CD4-positive, alpha-beta T cell treated with Interleukin-21 for 1 hour (primary cell): ENCODE data around the gene DPH7.
"Not testable (repeated sequence)": the region's sequence is repeated elsewhere in the genome, so short reads cannot be mapped to it uniquely, and the experiment has no call there.

Experiments
- DNase-seq: peaks from one replicate; pipeline ENCODE4 v3.0.0-alpha.2; 2020

Gene DPH7

GRCh38 chr9:137580209-137580953 lies 1.7 kb upstream of the DPH7 start:
- DNase-seq = no peak

- no peak for DNase-seq
Observed at GRCh38 chr9:137579259-137579604, 507 bp upstream of the DPH7 start.

- DNase-seq = no peak
Observed at GRCh38 chr9:137575716-137576411, 2.9 kb downstream of the DPH7 start.

- peak; percentile 34 for DNase-seq
Observed at GRCh38 chr9:137575364-137575715, 3.4 kb downstream of the DPH7 start.

DNA sequence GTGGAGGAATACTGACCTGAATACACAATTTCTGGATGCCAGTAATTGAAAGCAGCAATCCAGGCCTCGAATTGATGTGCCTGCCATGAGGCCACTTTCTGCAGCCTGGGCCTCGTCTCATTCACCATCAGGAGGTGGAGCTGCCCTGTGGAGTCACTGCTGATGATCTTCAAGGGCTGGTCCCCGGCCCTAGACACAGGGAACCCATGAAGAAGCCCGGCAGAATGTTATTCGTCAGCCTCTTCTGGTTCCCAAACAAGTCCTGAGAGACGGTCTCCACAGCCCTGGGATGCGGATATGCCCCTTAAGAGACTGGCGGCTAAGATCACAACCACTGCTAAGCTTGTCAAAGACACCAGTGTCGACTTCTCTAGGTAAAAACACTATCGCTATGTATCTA lies 4.5 kb downstream of the DPH7 start:
- no peak for DNase-seq

- no peak for DNase-seq
Observed at GRCh38 chr9:137570566-137570965, 8.2 kb downstream of the DPH7 start.

GRCh38 chr9:137569609-137570203 lies 9.0 kb downstream of the DPH7 start:
- no peak for DNase-seq

GRCh38 chr9:137568445-137568844 lies 10.3 kb downstream of the DPH7 start:
- not testable (repeated sequence) for DNase-seq

GRCh38 chr9:137564817-137565411 lies 13.8 kb downstream of the DPH7 start:
- no peak for DNase-seq

GRCh38 chr9:137564134-137564533 lies 14.6 kb downstream of the DPH7 start:
- no peak for DNase-seq

DNA sequence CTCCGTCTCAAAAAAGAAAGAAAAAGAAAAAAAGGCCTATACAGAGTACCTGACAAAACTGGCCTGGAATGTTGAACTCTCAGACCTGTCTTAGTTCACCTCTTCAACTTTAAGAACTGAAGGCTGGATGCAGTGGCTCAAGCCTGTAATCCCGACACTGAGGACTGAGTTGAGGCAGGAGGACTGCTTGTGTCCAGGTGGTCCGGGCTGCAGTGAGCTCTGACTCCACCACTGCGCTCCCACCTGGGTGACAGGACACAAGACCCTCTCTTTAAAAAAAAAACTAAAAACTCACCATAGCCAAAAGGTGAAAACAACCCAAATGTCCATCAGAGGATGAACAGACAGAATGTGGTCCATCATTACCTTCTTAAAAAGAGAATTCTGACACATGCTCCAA lies 20.6 kb downstream of the DPH7 start:
- no peak for DNase-seq

GRCh38 chr9:137556069-137556838 lies 22.5 kb downstream of the DPH7 start:
- no peak for DNase-seq

- no peak for DNase-seq
Observed at GRCh38 chr9:137555179-137555578, 23.5 kb downstream of the DPH7 start.

DNA sequence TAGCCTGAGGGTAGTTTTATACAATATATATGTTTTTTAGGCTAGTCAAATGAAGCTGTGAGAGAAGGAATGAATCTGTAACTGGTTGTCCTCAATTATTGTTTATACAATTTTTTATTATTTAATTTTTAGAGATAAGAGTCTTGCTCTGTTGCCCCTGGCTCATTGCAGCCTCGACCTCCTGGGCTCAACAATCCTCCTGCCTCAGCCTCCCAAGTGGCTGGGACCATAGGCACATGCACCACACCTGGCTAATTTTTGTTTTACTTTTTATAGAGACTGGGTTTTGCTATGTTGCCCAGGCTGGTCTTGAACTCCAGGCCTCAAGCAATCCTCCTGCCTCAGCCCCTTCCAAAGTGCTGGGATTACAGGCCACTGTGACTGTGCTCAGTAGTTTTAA lies 24.4 kb downstream of the DPH7 start:
- no peak for DNase-seq

DNA sequence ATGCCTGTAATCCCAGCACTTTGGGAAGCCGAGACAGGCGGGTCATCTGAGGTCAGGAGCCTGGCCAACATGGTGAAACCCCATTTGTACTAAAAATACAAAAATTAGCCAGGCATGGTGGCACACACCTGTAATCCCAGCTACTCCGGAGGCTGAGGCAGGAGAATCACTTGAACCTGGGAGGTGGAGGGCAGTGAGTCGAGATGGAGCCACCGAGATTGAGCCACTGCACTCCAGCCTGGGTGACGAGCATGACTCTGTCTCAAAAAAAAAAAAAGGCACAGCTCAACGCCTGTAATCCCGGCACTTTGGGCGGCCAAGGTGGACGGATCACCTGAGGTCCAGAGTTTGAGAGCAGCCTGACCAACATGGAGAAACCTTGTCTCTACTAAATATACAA lies 25.1 kb downstream of the DPH7 start:
- DNase-seq = not testable (repeated sequence)

DNA sequence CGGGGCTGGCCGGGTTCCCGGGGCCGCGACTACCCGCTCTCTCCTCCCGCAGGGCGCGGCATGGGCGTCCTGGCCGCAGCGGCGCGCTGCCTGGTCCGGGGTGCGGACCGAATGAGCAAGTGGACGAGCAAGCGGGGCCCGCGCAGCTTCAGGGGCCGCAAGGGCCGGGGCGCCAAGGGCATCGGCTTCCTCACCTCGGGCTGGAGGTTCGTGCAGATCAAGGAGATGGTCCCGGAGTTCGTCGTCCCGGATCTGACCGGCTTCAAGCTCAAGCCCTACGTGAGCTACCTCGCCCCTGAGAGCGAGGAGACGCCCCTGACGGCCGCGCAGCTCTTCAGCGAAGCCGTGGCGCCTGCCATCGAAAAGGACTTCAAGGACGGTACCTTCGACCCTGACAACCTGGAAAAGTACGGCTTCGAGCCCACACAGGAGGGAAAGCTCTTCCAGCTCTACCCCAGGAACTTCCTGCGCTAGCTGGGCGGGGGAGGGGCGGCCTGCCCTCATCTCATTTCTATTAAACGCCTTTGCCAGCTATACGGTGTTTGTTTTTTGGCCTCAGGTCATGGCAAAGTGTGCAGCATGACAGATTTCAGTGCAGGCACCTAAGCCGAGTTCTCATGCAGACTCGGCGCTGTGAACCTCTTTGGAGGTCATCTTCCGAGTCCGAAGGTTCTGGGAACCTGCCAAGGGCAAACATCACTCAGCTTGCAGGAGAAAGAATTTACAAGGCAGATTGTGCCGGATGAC lies 26.5 kb downstream of the DPH7 start:
- no peak for DNase-seq

DNA sequence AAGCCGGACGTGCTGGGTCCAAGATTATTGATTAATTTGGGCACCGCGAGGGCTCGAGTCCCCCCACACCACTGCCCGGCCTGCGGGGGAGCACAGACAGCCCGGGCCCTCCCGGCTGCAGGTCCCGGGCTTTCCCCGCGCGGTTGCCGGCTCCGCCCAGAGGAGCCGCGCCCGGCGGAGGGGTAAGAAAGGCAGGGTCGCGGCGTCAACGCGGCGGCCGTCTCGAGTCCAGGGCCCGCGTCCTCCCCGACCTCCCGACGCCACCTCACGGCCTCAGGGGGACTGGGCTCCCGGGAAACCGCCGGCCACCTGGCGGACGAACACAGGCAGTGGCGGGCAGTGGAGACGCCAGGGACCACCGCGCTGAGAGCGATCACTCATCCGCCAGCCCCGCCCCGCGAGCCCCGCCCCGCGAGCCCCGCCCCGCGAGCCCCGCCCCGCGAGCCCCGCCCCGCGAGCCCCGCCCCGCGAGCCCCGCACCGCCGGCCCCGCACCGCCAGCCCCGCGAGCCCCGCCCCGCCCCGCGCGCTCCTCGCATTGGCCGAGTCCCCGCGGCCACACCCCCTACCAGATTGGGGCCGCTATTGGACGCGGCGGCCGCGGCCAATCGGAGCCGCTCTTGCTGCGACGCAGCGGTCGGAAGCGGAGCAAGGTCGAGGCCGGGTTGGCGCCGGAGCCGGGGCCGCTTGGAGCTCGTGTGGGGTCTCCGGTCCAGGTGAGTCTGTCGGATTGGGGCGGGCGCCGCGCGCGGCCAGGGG lies 27.3 kb downstream of the DPH7 start, which contains the start of gene MRPL41:
MRPL41 (plus strand) TSS at position 616 of the 758 bp plus-strand sequence. CDS start 203 bp downstream, outside the sequence.
- peak; percentile 92 for DNase-seq

DNA sequence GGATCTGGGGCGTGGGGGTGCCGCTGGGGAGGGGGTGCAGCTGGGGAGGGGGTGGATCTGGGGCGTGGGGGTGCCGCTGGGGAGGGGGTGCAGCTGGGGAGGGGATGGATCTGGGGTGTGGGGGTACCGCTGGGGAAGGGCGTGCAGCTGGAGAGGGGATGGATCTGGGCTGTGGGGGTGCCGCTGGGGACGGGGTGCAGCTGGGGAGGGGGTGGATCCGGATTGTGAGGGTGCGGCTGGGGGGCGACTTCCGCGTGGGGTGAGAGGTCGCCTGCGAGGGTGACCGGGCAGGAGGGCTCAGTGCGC lies 27.8 kb downstream of the DPH7 start:
- not testable (repeated sequence) for DNase-seq

DNA sequence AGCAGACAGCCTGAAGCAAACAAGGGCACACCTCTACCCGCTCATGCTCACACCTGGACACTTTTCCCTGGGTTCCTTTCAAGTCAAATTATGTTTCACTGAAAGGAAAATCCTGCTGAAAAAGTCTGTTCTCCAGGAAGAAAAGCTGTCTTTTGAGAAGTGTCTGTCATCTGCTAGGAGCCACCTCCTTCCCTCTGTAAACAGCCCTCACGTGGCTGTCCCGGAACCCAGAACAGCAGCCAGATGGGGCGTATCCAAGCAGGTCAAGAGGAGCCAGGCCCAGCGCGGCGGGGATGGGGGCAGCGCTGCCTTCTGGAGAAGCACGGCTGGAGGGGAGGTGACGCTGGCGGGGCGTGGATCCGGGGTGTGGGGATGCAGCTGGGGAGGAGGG lies 28.5 kb downstream of the DPH7 start, which contains the start of gene PNPLA7:
PNPLA7 (minus strand) TSS at position 172 of the 391 bp plus-strand sequence. CDS start 205 bp downstream, outside the sequence.
- DNase-seq = peak; percentile 61

- no peak for DNase-seq
Observed at GRCh38 chr9:137547687-137548543, 30.8 kb downstream of the DPH7 start.

GRCh38 chr9:137545123-137545522 lies 33.6 kb downstream of the DPH7 start:
- DNase-seq = no peak
